Mesothelial cell of epicardium (in vitro differentiated cells): ENCODE data around the gene SLC5A10. TPM values are rescaled to one million over a fixed set of nuclear protein-coding genes. Genes with fewer than 3 reads are reported as not detected.

Experiments
- DNase-seq, 2 experiments: peaks; one replicate each; pipeline ENCODE4 v3.0.0; 2021; ENCODE audit warnings: low spot score in 2 of 2; ENCODE audit not compliant: unreplicated experiment in 2 of 2
- H3K27ac Mint-ChIP-seq: 2 replicates; pipeline ENCODE4 v1.8.0; 2021; ENCODE audit warnings: mixed read lengths
- H3K27me3 Mint-ChIP-seq: 2 replicates; pipeline ENCODE4 v1.8.0; 2021; ENCODE audit warnings: low read depth, mixed read lengths
- H3K36me3 Mint-ChIP-seq: 2 replicates; pipeline ENCODE4 v1.8.0; 2021; ENCODE audit warnings: mixed read lengths
- H3K4me1 Mint-ChIP-seq: 2 replicates; pipeline ENCODE4 v1.8.0; 2021; ENCODE audit warnings: mixed read lengths
- H3K4me3 Mint-ChIP-seq: 2 replicates; pipeline ENCODE4 v1.8.0; 2021; ENCODE audit warnings: mild to moderate bottlenecking, moderate library complexity, mixed read lengths
- H3K9me3 Mint-ChIP-seq: 2 replicates; pipeline ENCODE4 v1.8.0; 2021; ENCODE audit warnings: mixed read lengths
- total RNA-seq: library from RNA; stranded (reverse); gene quantifications from 3 replicates; pipeline ENCODE4 v1.2.1, GENCODE V29; 2021
- TF ChIP-seq, protein P1 (sequence below): fragments of 200-600 bp; sonication (generic); IDR thresholded peaks from one replicate; pipeline ENCODE4 v1.5.0; 2021; ENCODE audit warnings: antibody characterized with exemption; ENCODE audit not compliant: unreplicated experiment

Gene SLC5A10
- total RNA-seq, 1 donor from 2014 or later = 0.25 TPM

DNA sequence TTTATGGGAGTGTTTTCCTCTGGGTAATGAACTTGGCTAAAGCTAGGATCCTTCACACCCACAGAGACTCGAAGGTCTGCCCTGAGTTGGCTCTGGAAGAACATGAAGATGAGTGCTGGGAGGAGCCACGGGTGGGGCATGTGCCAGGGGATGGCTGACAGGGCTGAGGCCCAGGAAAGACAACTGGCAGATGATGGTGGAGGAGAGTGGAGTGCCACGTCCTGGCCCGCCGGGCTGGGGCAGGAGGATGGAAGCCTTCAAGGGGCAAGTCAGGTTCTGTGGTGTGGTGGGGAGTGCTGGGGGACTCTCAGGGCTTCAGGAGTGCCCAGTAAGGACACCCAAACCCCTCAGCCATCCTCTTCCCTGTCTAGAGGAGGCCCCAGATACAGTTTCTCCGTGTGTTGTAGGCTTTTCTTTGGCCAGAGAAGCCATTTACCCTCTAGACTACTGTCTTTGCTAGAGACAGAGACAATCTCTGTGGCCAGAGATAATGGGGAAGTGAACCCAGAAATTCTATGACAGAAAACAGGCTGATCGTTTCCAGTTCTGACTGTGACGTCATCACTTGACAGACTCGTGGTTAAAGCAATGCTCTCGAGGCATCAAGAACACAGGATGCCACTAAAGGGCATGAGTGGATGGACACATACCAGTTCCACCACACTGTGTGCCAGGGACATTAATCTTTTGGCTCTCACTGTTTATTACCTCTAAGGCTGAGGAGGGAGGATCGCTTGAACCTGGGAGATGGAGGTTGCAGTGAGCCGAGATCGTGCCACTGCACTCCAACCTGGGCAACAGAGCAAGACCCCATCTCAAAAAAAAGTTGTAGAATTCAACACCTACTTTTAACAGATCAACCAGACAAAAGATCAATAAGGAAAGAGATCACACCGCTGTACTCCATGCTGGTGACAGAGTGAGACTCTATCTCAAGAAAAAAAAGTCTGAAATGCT lies 18.6 kb upstream of the SLC5A10 start:
- TF ChIP-seq, protein P1, sequence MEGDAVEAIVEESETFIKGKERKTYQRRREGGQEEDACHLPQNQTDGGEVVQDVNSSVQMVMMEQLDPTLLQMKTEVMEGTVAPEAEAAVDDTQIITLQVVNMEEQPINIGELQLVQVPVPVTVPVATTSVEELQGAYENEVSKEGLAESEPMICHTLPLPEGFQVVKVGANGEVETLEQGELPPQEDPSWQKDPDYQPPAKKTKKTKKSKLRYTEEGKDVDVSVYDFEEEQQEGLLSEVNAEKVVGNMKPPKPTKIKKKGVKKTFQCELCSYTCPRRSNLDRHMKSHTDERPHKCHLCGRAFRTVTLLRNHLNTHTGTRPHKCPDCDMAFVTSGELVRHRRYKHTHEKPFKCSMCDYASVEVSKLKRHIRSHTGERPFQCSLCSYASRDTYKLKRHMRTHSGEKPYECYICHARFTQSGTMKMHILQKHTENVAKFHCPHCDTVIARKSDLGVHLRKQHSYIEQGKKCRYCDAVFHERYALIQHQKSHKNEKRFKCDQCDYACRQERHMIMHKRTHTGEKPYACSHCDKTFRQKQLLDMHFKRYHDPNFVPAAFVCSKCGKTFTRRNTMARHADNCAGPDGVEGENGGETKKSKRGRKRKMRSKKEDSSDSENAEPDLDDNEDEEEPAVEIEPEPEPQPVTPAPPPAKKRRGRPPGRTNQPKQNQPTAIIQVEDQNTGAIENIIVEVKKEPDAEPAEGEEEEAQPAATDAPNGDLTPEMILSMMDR = no peak
- Mint-ChIP-seq H3K9me3 (no peaks in the 10 kb centered on the region), H3K27ac (no peak overlapping the region), H3K4me1 (no peaks in the 10 kb centered on the region), H3K4me3 (no peak overlapping the region), H3K36me3 (peaks cover 26% of the 10 kb centered on the region), H3K27me3 (no peaks in the 10 kb centered on the region)
- DNase-seq = no peak

DNA sequence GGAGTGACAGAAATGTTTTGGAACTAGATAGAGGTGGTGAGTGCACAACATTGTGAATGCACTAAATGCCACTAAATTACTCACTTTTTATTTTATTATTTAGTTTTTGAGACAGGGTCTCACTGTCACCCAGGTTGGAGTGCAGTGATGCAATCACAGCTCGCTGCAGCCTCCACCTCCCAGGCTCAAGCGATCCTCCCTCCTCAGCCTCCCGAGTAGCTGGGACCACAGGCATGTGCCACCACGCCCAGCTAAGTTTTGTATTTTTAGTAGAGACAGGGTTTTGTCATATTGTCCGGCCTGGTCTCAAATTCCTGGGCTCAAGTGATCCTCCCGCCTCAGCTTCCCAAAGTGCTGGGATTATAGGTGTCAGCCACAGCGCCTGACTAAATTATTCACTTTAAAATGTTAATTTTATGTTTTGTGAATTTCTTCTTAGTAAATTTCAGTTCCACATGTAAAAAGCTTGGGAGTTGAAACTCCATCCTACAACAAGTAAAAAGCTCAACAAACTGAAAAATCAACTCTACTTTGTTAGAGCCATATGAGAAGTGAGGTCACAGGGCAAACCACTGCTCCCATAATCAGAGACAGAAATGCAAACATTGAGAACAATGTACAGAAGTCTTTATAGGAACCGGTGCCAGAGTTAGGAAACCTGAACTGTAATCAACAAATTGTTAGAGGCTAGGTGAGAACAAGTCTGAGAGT lies 13.8 kb upstream of the SLC5A10 start:
- Mint-ChIP-seq H3K9me3 (no peaks in the 10 kb centered on the region), H3K27ac (no peak overlapping the region), H3K27me3 (no peaks in the 10 kb centered on the region), H3K36me3 (peaks cover under 1% of the 10 kb centered on the region), H3K4me3 (no peak overlapping the region), H3K4me1 (no peaks in the 10 kb centered on the region)
- no peak for DNase-seq
- TF ChIP-seq, protein P1 = no peak

DNA sequence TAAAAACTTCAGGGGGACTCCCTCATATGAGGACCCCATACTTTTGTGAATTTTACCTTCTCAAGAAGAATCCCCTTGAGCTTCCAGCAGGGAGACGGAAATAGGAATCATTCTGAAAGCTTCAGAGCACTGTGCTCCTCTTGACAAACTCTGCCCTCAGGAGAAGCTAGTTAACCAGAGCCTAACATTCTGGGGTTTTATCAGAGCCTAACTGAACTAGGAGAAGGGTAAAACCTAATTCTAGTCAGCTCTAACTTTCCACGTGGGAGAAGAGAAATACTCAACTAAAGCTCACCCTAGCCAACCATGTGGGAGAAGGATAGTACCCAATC lies 13.3 kb upstream of the SLC5A10 start:
- Mint-ChIP-seq H3K36me3 (no peaks in the 10 kb centered on the region), H3K27ac (no peak overlapping the region)
- DNase-seq = no peak

DNA sequence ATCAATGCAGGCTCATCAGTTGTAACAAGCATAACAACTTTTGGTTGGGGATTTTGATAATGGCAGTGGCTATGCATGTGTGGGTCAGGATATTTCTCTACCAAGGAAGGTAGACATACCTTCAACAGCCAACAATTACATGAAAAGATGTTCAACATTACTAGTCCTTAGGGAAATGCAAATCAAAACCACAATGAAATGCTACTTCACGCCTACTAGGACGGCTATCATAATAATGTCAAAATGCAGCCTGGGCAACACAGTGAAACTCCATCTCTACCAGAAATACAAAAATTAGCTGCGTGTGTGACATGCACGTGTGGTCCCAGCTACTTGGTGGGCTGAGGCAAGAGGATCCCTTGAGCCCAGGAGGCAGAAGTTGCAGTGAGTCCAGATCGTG lies 7.3 kb upstream of the SLC5A10 start:
- DNase-seq = no peak
- Mint-ChIP-seq H3K27me3 (no peaks in the 10 kb centered on the region), H3K4me3 (no peak overlapping the region), H3K36me3 (no peaks in the 10 kb centered on the region), H3K27ac (no peak overlapping the region), H3K9me3 (no peaks in the 10 kb centered on the region), H3K4me1 (peaks cover 5% of the 10 kb centered on the region)
- TF ChIP-seq, protein P1 = no peak

More for the DNA sequence above, 13.3 kb upstream of the SLC5A10 start:
- TF ChIP-seq, protein P1 = no peak
- Mint-ChIP-seq H3K27me3 (no peaks in the 10 kb centered on the region), H3K4me3 (no peak overlapping the region), H3K9me3 (no peaks in the 10 kb centered on the region), H3K4me1 (no peaks in the 10 kb centered on the region)

DNA sequence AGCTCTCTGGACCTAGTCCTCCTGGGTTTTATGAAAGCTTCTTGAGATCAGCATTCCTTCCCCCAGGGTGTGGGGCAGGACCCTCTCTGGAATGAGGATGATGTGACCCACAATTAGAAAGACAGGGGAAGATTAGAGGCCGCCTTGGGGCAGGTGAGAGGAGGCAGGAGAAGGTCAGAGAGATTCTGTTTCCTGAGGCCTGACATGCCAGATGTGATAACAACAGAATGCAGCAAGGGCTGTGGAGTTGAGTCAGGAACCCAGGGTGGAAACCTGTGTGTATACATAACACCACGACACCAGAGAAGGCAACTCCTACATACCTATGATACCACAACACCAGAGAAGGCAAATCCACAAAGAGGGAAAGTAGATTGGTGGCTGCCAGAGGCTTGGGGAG lies 5.4 kb upstream of the SLC5A10 start:
- no peak for DNase-seq
- H3K27me3 Mint-ChIP-seq = no peaks in the 10 kb centered on the region
- no peak overlapping the region for H3K27ac Mint-ChIP-seq
- H3K36me3 Mint-ChIP-seq = no peaks in the 10 kb centered on the region
- H3K4me3 Mint-ChIP-seq = no peak overlapping the region
- TF ChIP-seq, protein P1 = no peak
- peaks cover 5% of the 10 kb centered on the region for H3K4me1 Mint-ChIP-seq
- H3K9me3 Mint-ChIP-seq = no peaks in the 10 kb centered on the region
